Lower leg skin (tissue), 3 donors: Measurements from ENCODE around the gene KREMEN1.

Source experiments
- CTCF ChIP-seq, 3 donors: fragments of 450-650 bp; IDR thresholded peaks; one replicate each; pipeline ENCODE4 v1.5.1; 2016; ENCODE audit warnings: antibody characterized with exemption in 3 of 3, mild to moderate bottlenecking in 3 of 3, moderate library complexity in 2 of 3
- POLR2A ChIP-seq, 2 donors: fragments of 450-650 bp; IDR thresholded peaks; one replicate each; pipeline ENCODE4 v1.6.1; 2016 to 2017; ENCODE audit warnings: antibody characterized with exemption in 2 of 2, mild to moderate bottlenecking in 1 of 2, moderate library complexity in 1 of 2

DNA sequence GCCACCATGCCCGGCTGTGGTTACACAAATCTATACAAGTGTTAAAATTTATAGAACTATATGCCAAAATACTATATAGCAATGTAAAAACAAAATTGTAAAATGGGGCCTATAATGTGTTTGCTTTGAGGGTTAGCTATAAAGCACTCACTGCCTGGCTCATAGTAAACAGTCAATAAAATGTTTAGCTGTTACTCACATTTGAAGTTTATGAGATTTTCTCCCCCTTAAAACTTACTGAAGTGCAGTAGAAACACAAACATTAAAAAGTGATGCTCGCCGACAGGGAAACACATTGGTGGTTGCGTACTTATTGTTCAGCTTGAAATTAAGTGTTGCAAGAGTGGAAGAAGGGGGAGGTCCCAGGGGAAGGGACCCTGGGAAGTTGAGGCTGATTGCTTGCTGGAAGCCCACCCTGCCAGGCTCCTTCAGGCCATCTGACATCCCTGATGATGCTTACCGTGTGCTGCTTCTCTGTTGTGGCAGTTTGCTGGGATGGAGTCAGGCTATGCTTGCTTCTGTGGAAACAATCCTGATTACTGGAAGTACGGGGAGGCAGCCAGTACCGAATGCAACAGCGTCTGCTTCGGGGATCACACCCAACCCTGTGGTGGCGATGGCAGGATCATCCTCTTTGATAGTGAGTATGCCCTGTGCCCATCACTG lies 52.1 kb downstream of the KREMEN1 start:
- no peak for TF ChIP-seq CTCF (IDR thresholded peaks at IDR 0.05)
- TF ChIP-seq POLR2A (IDR thresholded peaks at IDR 0.05): no peak
